Measurements from ENCODE around the gene CHST6. TPM values are rescaled to one million over a fixed set of nuclear protein-coding genes. Genes with fewer than 3 reads are reported as not detected.

The CHST6 gene
- total RNA-seq, 6 experiments from 2014 or later: 0.02 TPM; not detected in 5

Other genes starting within 250 kb of the CHST6 start
- 100 to 1,000 TPM in 1 of 6 experiments, 10 to 100 TPM in 5; 29.2 to 108 (median 51.2) TPM for gene BCAR1, start 243.8 kb downstream of the CHST6 start, total RNA-seq
- gene CFDP1, start 61.9 kb downstream of the CHST6 start, total RNA-seq: 10 to 100 TPM; 23.9 to 43.3 (median 36.0) TPM
- gene TMEM170A, start 30.8 kb downstream of the CHST6 start, total RNA-seq: 10 to 100 TPM in 5 of 6 experiments, 1 to 10 TPM in 1; 9.4 to 15.5 (median 12.8) TPM
- gene CHST5, start 40.7 kb upstream of the CHST6 start, total RNA-seq: not detected
- 1 to 10 TPM in 5 of 6 experiments, under 1 TPM in 1; 0.98 to 2.1 (median 1.7) TPM for gene TMEM231, start 60.8 kb upstream of the CHST6 start, total RNA-seq
- gene GABARAPL2, start 70.9 kb upstream of the CHST6 start, total RNA-seq: 10 to 100 TPM; 33.4 to 46.5 (median 42.4) TPM
- gene ADAT1, start 127.8 kb upstream of the CHST6 start, total RNA-seq: 10 to 100 TPM; 17.7 to 29.7 (median 20.7) TPM
- gene KARS1, start 152.2 kb upstream of the CHST6 start, total RNA-seq: 10 to 100 TPM; 40.0 to 85.0 (median 53.8) TPM
- gene TERF2IP, start 152.3 kb upstream of the CHST6 start, total RNA-seq: 10 to 100 TPM; 16.0 to 25.1 (median 23.2) TPM
- gene CPHXL2, start 181.6 kb upstream of the CHST6 start, total RNA-seq: not detected
- gene DUXB, start 206.0 kb upstream of the CHST6 start, total RNA-seq: not detected
- not detected for gene CPHXL, start 231.0 kb upstream of the CHST6 start, total RNA-seq

All from right lobe of liver (tissue), 5 donors.